Stomach smooth muscle (tissue), 2 donors: ENCODE data around the gene ADAMTS14.

Experiments used
- H3K27ac ChIP-seq: one replicate; pipeline ENCODE4 v1.7.0; 2013; ENCODE audit warnings: mild to moderate bottlenecking, low read length, inconsistent platforms
- H3K27me3 ChIP-seq, 2 donors: one replicate each; pipeline ENCODE4 v1.7.0; 2013; ENCODE audit warnings: low read length in 2 of 2; ENCODE audit not compliant: insufficient read depth in 2 of 2, control insufficient read depth in 1 of 2
- H3K36me3 ChIP-seq, 2 donors: one replicate each; pipeline ENCODE4 v1.7.0; 2013; ENCODE audit warnings: low read length in 2 of 2; ENCODE audit not compliant: control insufficient read depth in 2 of 2, insufficient read depth in 2 of 2
- H3K4me1 ChIP-seq: one replicate; pipeline ENCODE4 v1.7.0; 2013; ENCODE audit warnings: low read length; ENCODE audit not compliant: control insufficient read depth, insufficient read depth
- H3K4me3 ChIP-seq, 2 donors: one replicate each; pipeline ENCODE4 v1.7.0; 2013; ENCODE audit warnings: low read length in 2 of 2
- H3K9ac ChIP-seq, 2 donors: one replicate each; pipeline ENCODE4 v1.7.0; 2013; ENCODE audit warnings: low read length in 2 of 2, mild to moderate bottlenecking in 1 of 2
- H3K9me3 ChIP-seq, 2 donors: one replicate each; pipeline ENCODE4 v1.7.0; 2013; ENCODE audit warnings: low read length in 2 of 2; ENCODE audit not compliant: control insufficient read depth in 2 of 2
- donor health status: healthy.
- donor health status: Pancreatic carcinoma.

Gene ADAMTS14

GRCh38 chr10:70753026-70753663 is 80.8 kb downstream of the ADAMTS14 start:
- Histone ChIP-seq H3K9ac (no peak overlapping the region), H3K27me3 (no peaks in the 10 kb centered on the region), H3K4me3 (no peak overlapping the region), H3K27ac (no peak overlapping the region), H3K4me1 (peaks cover 7% of the 10 kb centered on the region), H3K36me3 (no peaks in the 10 kb centered on the region), H3K9me3 (no peaks in the 10 kb centered on the region)

GRCh38 chr10:70753841-70754621 is 81.7 kb downstream of the ADAMTS14 start:
- H3K9me3 ChIP-seq: no peaks in the 10 kb centered on the region
- no peaks in the 10 kb centered on the region for H3K27me3 ChIP-seq
- H3K4me3 ChIP-seq: no peak overlapping the region
- no peaks in the 10 kb centered on the region for H3K36me3 ChIP-seq
- H3K9ac ChIP-seq: no peak overlapping the region
- H3K27ac ChIP-seq: no peak overlapping the region
- H3K4me1 ChIP-seq: peaks cover 7% of the 10 kb centered on the region

- H3K4me1 ChIP-seq: peaks cover 7% of the 10 kb centered on the region
Measured at GRCh38 chr10:70756700-70757360, 84.5 kb downstream of the ADAMTS14 start.

GRCh38 chr10:70757856-70758255 is 85.5 kb downstream of the ADAMTS14 start:
- Histone ChIP-seq H3K9me3 (no peaks in the 10 kb centered on the region), H3K4me1 (peaks cover 7% of the 10 kb centered on the region), H3K36me3 (no peaks in the 10 kb centered on the region), H3K9ac (no peak overlapping the region), H3K27me3 (no peaks in the 10 kb centered on the region), H3K4me3 (no peak overlapping the region), H3K27ac (no peak overlapping the region)

More at GRCh38 chr10:70756700-70757360, 84.5 kb downstream of the ADAMTS14 start:
- no peaks in the 10 kb centered on the region for H3K27me3 ChIP-seq
- no peaks in the 10 kb centered on the region for H3K9me3 ChIP-seq
- H3K36me3 ChIP-seq: no peaks in the 10 kb centered on the region
- H3K27ac ChIP-seq: no peak overlapping the region
- no peak overlapping the region for H3K9ac ChIP-seq
- no peak overlapping the region for H3K4me3 ChIP-seq

- peaks cover 6% of the 10 kb centered on the region for H3K4me1 ChIP-seq
- no peaks in the 10 kb centered on the region for H3K27me3 ChIP-seq
Measured at GRCh38 chr10:70758757-70759514, 86.6 kb downstream of the ADAMTS14 start.

GRCh38 chr10:70759781-70760180 is 87.5 kb downstream of the ADAMTS14 start:
- no peaks in the 10 kb centered on the region for H3K4me1 ChIP-seq

More at GRCh38 chr10:70758757-70759514, 86.6 kb downstream of the ADAMTS14 start:
- no peaks in the 10 kb centered on the region for H3K9me3 ChIP-seq
- no peak overlapping the region for H3K27ac ChIP-seq
- no peak overlapping the region for H3K4me3 ChIP-seq
- no peak overlapping the region for H3K9ac ChIP-seq
- H3K36me3 ChIP-seq: no peaks in the 10 kb centered on the region

GRCh38 chr10:70760271-70760787 is 88.0 kb downstream of the ADAMTS14 start:
- Histone ChIP-seq H3K9ac (no peak overlapping the region), H3K9me3 (no peaks in the 10 kb centered on the region), H3K36me3 (no peaks in the 10 kb centered on the region), H3K4me3 (no peak overlapping the region), H3K27me3 (no peaks in the 10 kb centered on the region), H3K27ac (no peak overlapping the region), H3K4me1 (no peaks in the 10 kb centered on the region)

More at GRCh38 chr10:70759781-70760180, 87.5 kb downstream of the ADAMTS14 start:
- H3K4me3 ChIP-seq: no peak overlapping the region
- no peak overlapping the region for H3K9ac ChIP-seq
- H3K27ac ChIP-seq: no peak overlapping the region
- H3K9me3 ChIP-seq: no peaks in the 10 kb centered on the region
- no peaks in the 10 kb centered on the region for H3K36me3 ChIP-seq
- no peaks in the 10 kb centered on the region for H3K27me3 ChIP-seq

- H3K4me1 ChIP-seq: no peaks in the 10 kb centered on the region
- H3K4me3 ChIP-seq: no peak overlapping the region
- H3K27ac ChIP-seq: no peak overlapping the region
- H3K36me3 ChIP-seq: no peaks in the 10 kb centered on the region
- H3K9me3 ChIP-seq: no peaks in the 10 kb centered on the region
- H3K9ac ChIP-seq: no peak overlapping the region
- no peaks in the 10 kb centered on the region for H3K27me3 ChIP-seq
Measured at GRCh38 chr10:70761031-70761601, 88.8 kb downstream of the ADAMTS14 start.

GRCh38 chr10:70761727-70762350 is 89.5 kb downstream of the ADAMTS14 start:
- no peak overlapping the region for H3K9ac ChIP-seq
- no peak overlapping the region for H3K4me3 ChIP-seq
- no peaks in the 10 kb centered on the region for H3K27me3 ChIP-seq
- H3K9me3 ChIP-seq: no peaks in the 10 kb centered on the region
- H3K4me1 ChIP-seq: no peaks in the 10 kb centered on the region
- H3K36me3 ChIP-seq: no peaks in the 10 kb centered on the region
- no peak overlapping the region for H3K27ac ChIP-seq
